H4 (cell line): ENCODE data around the gene HTT. TPM values are rescaled to one million over a fixed set of nuclear protein-coding genes. Genes with fewer than 3 reads are reported as not detected.

Experiments
- DNase-seq: peaks from one replicate; pipeline ENCODE4 v3.0.0-alpha.2; 2015; ENCODE audit warnings: low spot score
- total RNA-seq: library from RNA; depleted of rRNA; stranded (reverse); fragments of >200 nt; shearing (Covaris generic); gene quantifications from 2 replicates; pipeline ENCODE4 v1.2.3, GENCODE V29; 2014; rRNA removed

HTT gene
- 20.3 and 23.9 TPM in 2 replicates for total RNA-seq

DNA sequence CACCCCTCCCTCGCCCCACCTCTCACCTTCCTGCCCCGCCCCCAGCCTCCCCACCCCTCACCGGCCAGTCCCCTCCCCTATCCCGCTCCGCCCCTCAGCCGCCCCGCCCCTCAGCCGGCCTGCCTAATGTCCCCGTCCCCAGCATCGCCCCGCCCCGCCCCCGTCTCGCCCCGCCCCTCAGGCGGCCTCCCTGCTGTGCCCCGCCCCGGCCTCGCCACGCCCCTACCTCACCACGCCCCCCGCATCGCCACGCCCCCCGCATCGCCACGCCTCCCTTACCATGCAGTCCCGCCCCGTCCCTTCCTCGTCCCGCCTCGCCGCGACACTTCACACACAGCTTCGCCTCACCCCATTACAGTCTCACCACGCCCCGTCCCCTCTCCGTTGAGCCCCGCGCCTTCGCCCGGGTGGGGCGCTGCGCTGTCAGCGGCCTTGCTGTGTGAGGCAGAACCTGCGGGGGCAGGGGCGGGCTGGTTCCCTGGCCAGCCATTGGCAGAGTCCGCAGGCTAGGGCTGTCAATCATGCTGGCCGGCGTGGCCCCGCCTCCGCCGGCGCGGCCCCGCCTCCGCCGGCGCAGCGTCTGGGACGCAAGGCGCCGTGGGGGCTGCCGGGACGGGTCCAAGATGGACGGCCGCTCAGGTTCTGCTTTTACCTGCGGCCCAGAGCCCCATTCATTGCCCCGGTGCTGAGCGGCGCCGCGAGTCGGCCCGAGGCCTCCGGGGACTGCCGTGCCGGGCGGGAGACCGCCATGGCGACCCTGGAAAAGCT, at the start of gene HTT, which contains the start of gene HTT-AS:
Gene HTT (plus strand): TSS at position 604 of the 768 bp plus-strand sequence. CDS start 145 bp downstream, at position 749.
Gene HTT-AS (minus strand): TSS at position 461 of the 768 bp plus-strand sequence.
- DNase-seq, result peak; percentile 95

DNA sequence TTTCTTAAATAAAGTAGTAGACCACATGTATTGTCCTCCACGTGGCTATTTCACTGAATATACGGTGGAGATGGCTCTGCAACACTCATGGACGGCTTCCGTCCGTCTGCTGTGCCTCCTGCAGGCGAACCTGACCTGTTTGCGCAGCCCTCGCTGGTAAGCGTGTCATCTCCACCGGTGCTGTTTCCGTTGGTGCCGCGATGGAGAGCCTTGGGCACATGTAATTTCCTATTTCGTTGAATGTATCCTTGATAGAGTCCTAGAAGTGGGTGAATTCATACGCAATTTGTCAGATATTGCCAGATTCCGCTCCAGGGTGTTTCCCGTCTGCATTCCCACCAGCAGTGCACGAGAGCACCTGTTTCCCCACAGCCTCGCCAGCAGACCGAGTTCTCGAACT, 48.6 kb upstream of the HTT start:
- DNase-seq, result no peak

DNA sequence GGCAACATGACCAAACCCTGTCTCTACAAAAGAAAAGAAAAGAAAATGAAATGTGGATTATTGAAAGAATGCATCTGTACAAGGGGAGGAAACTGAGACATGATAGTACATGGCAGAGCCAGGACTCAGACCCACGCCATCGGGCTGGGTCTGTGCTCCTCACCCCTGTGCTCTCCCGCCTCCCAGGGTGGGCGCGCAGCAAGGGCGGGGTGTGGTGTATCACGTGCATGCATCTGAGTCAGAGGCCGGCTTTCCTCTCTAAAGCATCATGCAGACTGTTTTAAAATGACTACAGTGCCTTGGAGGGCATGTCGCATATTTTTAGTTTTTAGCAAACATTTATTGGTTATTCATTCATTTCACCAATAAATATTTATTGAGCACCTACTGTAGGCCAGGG, 47.9 kb upstream of the HTT start:
- DNase-seq, result no peak

DNA sequence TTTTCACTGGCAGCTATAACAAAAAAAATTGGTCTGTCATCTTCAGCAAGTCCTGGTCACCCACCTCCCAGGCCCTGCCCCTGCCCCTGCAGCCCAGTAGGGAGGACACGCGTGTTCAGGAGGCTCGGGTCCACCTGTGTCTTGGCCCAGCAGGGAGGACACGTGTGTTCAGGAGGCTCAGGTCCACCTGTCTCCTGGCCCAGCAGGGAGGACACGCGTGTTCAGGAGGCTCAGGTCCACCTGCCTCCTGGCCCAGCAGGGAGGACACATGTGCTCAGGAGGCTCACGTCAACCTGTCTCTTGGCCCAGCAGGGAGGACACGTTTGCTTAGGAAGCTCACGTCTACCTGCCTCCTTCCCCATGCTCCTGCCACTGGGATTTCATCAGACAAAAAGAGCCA, 45.0 kb upstream of the HTT start:
- DNase-seq, result no peak

DNA sequence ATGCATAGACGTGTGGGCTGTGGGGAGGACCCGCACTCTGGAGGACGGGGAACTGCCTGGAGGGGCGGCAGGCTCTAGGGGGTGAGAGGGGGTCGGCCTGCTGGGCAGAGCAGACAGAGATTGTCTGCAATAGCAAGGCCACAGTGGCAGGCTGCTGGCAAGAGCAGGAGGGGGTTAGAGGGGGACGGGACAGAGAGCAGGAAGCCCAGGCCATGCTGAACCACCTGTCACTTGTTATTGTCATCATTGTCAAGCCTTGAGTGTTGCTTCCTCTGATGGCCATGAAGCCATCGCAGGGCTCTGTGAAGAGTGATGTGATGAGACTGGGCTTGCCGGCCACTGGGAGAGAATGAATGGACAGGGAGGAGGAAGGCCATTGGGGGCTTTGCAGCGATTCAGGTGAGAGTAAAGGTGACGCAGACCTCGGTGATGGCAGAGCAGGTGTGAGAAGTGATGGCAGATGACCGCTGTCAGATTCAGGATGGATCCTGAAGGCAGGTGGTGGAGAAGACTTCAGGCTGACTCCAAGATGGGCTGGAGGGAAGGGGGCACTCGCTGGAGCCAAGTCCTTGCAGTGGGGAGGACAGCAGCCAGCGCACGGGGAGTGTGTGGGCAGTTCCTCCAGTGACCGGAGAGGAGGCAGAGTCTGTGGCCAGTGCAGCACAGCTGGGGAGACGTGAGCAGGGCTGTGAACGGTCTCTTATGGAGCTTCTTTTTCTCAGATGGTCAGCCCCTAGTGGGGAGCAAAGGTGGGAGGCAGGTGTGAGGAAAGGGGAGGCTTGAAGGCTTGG, 43.7 kb upstream of the HTT start:
- DNase-seq, result no peak

DNA sequence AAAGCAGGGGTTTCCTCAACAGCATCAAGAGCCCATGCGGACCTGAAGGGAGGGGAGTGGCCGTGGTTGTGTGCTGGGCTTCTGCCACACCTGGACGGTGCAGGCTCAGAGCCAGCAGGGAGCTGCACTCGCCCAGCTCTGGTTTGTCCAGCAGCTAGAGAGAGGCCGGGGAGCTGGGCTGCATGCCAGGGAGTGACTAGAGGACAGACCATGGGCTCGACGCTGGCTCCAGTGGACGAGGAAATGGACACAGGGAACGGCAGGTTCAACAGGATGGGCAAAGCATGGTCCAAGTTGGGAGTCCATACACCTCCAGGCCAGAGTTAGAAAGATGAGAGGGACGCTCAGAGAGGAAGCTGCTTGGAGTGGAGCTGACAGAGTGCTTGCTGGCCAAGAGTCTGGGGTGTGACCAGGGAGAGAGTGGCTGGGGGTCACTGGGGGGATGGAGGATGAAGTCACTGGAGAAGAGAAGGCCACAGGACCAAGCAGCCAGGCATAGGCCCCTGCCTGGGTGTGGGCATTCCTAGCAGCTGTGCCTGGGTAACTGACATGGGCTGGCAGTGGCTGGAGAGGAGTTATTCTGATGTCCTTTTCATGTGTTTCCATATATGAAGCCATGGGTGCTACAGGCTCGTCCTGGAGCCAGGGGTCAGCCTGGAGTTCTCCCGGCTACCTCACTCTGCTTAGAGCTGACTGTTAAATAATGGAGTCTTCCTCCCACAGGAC, 43.0 kb upstream of the HTT start:
- DNase-seq, result no peak

DNA sequence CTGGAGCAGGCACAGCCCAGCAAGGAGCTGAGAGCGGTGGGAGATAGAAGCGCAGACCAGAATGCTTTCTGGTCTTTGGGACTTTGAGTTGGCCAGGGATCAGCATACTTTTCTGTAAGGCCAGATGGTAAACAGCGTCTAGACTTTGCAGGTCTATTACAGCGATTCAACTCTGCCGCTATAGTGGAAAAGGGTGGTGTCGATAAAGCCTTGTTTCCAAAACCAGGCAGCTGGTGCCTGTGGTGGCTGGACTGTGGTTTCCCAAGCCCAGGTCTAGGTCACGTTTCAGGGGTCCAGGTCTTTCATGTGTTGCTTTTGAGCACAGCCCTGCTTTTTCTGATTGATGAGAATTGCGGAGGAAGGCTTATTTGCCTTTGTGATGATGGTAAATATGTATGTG, 40.2 kb upstream of the HTT start:
- DNase-seq, result no peak

DNA sequence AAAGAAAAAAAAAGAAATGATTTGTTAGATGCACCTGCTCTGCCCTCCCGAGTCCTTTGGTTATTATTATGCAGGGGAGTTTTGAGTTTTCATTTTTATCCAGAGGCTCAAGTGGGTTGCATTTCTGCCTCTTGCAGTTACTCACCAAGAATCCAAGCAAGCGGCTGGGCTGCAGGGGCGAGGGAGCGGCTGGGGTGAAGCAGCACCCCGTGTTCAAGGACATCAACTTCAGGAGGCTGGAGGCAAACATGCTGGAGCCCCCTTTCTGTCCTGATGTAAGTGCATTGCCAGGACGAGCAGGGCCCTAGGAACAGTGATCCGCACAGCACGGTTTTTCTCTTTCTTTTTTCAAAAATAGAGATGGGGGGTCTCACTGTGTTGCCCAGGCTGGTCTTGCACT, 39.2 kb upstream of the HTT start:
- no peak for DNase-seq

DNA sequence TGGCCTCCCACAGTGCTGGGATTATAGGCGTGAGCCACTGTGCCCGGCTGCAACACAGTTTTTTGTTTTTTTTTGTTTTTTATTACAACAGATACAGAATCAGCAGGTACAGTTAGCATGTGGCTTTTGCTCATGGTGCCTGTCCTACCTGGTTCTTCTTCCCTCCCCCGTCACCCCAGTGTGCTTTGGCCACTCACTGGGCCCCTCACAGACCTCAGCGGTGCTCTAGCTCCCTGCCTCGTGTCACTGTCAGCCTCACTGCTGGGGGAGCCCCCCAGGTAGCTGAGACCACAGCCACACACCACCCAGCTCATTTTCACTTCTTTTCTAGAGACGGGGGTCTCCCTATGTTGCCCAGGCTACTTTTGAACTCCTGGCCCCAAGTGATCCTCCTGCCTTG, 38.8 kb upstream of the HTT start:
- no peak for DNase-seq

DNA sequence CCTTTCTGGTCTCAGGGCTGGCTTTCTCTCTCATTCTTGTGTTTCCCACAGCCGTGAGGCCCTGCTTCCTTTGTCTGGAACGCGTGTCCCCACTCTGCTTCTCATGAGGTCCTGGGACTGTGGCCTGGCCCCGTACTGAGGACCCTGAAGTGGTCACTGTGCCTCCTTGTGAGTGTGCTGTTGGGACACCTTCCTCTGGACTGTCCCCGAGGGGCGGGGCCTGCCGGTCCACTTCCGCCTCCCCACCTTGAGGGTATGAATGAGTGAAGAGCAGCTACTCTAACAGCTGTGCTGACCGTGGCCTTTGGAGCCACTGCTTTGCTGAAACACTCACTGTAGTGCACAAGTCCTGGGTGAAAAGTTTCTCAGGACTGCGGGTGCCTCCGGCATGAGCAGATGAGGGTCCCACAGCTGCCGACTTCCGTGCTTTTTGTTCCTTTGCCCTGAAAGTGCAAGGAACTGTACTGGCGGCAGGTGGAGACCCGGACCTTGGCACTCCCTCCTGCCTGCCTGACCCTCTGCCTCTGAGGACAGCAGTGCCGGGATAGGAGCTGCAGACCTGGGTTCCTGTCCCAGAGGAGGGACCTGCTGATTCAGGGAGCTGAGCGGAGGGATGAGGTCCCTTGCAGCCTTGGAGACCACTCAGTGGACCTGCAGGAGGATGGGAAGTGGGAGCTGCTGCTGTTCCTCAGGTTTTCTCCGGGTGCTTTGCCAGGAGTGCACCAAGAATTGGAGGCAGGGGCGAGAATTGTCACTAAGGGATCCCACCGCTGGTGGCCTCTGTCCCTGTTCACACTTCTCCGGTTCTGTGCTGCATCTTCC, 38.1 kb upstream of the HTT start:
- DNase-seq, result no peak

DNA sequence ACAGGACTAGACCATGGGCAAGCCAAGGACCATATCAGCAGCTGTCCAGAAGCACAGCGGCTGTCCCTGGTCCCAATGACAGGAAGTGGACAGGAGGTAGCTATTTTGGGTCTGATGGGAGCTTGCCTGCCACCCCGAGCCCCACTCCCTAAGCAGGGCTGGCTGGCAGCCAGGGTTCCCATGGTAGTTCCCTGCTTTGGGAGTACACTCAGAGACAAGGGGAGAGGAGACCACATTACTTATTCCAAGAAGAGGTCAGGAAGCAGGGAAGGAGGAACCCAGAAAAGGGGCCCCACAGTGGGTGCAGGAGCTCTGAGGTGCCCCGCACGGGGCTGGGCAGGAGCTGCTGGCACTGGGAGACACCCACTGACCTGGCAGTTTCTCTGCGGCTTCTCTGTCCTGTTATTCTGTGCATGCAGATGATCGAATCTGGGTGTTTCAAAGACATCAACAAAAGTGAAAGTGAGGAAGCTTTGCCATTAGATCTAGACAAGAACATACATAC, 36.5 kb upstream of the HTT start:
- no peak for DNase-seq

DNA sequence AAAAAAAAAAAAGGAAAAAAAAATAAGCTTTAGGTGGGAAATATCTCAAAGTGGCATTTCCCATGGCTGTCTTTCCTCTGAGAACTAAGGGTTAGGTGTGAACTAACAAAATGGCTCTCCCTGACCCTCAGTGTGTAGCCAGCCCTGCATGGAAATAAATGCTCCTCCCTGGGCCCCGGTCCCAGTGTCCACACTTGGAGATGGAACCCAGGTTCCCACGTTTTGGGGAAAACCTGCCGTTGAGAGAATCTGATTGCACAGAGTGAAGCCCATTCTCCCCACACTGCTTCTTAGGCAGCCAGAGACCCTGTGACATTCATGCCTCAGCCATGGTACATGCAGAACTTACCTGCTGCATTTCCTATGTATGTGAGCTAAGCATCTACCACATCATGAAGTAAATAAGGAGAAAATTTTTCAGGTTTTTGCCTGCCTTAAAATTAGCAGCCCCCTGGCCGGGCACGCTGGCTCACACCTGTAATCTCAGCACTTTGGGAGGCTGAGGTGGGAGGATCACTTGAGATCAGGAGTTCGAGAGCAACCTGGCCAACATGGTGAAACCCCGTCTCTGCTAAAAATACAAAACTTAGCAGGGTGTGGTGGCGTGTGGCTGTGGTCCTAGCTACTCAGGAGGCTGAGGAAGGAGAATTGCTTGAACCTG, 34.6 kb upstream of the HTT start:
- DNase-seq, result no peak

DNA sequence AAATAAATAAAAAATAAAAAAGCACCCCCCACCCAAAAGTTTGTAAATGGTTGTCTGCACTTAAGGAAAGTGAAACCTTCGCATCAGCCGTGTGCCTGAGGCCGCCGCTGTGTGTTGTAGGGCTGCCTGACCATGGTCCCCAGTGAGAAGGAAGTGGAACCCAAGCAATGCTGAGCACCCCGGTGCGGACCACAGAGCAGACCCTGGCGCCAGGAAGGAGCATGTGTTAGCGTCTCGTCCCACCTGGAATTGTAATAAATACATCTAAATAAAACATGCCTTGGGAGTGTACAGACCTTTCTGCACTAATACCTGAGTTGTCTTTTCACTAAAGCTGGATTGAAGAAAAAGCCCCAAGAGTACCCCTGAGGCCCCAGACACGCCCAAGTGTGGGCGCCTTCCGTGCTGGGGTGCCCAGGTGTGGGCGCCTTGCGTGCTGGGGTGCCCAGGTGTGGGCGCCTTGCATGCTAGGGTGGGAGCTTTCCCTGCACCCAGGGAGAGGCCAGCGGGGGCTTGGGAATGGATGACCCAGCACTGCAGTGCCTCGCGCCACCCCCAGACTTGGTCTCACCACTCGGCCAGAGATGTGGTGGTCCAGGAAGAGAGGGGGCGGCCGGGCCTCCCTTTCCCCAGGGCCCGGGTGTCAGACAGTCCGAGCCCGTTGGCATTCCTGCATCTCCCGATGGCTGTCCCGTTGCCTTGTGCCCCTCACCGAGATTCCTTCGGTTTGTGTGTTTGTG, 33.9 kb upstream of the HTT start:
- no peak for DNase-seq

DNA sequence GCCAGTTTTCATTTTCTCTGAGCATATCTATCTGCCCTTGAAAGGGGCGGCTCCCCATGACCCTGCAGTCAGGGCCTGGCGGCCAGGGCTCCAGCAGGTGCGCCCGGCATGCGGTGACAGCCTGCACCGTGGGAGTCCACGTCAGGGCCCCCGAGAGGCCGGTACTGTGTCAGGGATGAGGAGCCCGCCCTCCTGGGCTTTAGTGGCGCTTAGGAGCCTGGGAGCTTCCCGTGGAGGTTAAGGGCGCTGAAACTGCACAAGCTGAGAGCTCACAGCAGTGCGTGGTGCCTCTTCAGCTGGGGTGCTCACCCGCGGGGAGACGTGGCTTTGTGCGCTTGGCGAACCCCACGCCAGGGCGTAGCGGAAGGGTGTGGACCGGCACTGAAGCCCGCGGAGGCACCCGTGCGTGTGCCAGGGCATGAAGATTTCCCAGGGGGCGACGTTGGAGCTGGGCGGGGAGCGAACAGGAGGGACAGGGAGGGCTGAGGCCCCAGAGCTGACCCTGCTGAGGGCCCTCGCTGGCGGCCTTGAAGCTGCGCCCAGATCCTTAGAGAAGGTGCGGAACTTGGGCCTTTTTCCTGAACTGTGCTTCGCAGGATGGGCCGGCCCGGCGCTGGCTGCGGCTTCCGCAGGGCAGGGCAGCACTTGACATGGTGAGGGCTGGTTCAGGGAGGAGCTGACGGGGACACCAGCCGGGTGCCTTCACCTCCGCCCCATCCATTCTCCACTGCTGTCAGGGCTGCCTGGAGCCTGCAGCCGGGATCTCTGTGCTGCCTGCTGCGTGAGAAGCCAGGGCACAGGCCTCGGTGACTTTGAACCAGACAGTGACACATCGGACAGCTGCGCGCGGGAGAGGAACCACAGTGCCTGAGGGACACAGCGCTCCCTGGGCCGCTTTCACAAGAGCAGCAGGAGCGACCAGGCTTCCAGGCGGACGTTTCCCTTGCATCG, 33.0 kb upstream of the HTT start:
- no peak for DNase-seq

DNA sequence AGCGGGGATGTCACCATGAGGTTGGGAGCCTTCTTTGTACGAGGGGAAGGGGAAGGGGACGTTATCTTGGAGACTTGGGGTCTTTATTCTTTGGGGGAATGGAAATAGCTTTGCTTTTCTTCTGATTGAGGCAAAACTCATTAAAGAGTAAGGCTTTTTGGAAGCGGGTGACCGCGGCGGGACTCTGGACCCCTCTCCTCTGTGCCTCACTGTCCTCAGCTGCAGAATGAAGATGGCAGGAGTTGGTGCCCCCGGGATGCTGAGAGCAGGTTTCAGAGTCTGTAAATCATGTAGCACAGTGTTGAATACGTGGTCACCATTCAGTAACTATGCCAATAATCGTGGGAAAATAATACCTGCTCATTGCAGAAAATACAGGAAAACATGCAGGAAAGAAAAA, 32.3 kb upstream of the HTT start:
- DNase-seq, result no peak

DNA sequence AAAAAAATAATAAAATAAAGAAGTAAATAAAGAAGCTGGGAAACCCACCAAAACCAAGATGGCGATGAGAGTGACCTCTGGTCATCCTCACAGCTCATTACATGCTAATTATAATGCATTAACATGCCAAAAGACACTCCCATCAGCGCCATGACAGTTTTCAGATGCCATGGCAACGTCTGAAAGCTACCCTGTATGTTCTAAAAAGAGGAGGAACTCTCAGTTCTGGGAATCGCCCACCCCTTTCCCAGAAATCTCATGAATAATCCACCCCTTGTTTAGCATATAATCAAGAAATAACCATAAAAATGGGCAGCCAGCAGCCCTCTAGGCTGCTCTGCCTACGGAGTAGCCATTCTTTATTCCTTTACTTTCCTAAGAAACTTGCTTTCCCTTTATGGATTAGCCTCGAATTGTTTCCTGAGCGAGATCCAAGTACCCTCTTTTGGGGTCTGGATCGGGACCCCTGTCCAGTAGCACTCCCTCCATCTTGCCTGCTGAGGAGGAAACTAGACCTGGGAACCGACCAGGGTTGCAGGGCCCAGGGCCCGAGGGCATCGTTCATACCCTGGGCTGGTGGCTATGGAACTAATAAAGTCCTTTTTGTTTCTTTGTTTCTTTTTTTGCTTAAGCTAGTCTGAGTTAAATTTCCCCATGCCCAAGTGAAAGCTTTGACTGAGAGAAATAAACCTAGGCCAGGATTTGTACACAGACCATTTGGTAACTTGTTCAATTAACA, 31.0 kb upstream of the HTT start:
- no peak for DNase-seq

DNA sequence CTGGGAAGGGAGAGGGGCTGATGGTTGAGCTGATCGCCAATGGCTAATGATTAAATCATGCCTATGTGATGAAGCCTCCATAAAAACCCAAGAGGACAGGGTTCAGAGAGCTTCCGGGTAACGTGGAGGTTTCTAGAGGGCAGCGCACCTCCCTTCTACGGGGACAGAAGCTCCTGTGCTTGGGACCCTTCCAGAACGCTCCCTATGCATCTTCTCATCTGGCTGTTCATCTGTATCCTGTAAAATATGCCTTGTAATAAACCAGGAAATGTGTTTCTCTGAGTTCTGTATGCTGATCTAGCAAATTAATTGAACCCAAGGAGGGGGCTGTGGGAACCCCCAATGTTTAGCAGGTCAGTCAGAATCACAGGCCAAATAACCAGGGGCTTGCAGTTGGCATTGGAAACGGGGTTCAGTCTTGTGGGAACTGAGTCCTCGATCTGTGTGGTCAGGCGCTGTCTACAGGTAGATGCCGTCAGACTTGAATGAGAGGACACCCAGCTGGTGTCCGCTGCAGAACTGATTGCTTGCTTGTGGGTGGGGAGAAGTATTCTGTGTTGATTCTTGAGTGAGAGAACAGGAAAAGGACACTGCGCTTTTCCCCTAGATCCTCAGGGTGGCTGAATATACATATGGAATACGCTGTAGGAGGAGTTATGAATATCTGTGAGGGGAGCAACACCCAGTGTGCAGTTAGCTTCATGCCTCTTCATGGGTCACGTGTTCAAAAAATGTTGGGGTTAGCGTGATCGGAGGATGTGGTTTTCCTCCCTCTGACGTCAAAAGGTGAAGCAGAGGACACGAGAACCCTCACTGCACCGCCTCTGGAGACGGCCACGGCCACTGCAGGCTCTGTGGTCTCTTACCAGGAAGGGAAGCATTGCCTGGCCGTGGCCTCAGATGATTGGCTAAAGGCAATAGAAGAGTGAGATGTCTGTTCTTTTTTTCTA, 29.3 kb upstream of the HTT start:
- peak; percentile 87 for DNase-seq
